HL-60 (cell line): ENCODE data around the gene ROMO1.

Experiments
- DNase-seq, 2 experiments: peaks; one replicate each; pipeline ENCODE4 v3.0.0-alpha.2; 2010 to 2020; ENCODE audit warnings: low read depth in 1 of 2, low spot score in 1 of 2
- H3K27ac ChIP-seq: fragments of 250-450 bp; sonication (Bioruptor Pico); replicated peaks from 2 replicates; pipeline ENCODE4 v1.5.1; 2020; ENCODE audit warnings: mild to moderate bottlenecking, moderate library complexity
- H3K27me3 ChIP-seq: fragments of 250-450 bp; sonication (Bioruptor Pico); 2 replicates; pipeline ENCODE4 v1.5.1; 2021; ENCODE audit warnings: mild to moderate bottlenecking, moderate library complexity; ENCODE audit not compliant: insufficient read depth, poor library complexity, severe bottlenecking
- H3K4me3 ChIP-seq: replicated peaks from 2 replicates; pipeline ENCODE4 v1.5.1; 2011; ENCODE audit warnings: mild to moderate bottlenecking, control low read depth, low read length; ENCODE audit not compliant: insufficient read depth
- GABPA ChIP-seq: IDR thresholded peaks from 2 replicates; pipeline ENCODE4 v1.6.1; 2012; ENCODE audit warnings: low read depth
- POLR2AphosphoS5 ChIP-seq: IDR thresholded peaks from 2 replicates; pipeline ENCODE4 v1.6.1; 2012; ENCODE audit warnings: low read depth
- SPI1 ChIP-seq: IDR thresholded peaks from 2 replicates; pipeline ENCODE4 v1.6.1; 2012; ENCODE audit warnings: low read depth, mild to moderate bottlenecking, borderline replicate concordance
- TF ChIP-seq, protein P1 (sequence below): IDR thresholded peaks from one replicate; pipeline ENCODE4 v1.5.1; 2011; ENCODE audit warnings: low read length, control low read depth, inconsistent platforms; ENCODE audit not compliant: insufficient read depth
- TF ChIP-seq, protein P2 (sequence below): IDR thresholded peaks from 2 replicates; pipeline ENCODE4 v1.6.1; 2012; ENCODE audit warnings: low read depth; ENCODE audit not compliant: insufficient replicate concordance

Gene ROMO1

DNA sequence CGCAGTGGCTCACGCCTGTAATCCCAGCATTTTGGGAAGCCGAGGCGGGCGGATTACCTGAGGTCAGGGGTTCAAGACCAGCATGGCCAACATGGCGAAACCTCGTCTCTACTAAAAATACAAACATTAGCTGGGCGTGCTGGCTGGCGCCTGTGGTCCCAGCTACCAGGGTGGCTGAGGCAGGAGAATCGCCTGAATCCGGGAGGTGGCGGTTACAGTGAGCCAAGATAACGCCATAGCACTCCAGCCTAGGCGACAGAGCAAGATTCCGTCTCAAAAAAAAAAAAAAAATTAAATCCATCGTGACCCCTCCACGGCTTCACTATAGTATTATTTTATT, 33.3 kb upstream of the ROMO1 start:
- Histone ChIP-seq H3K4me3 (no peak overlapping the region), H3K27me3 (no peaks in the 10 kb centered on the region), H3K27ac (no peak overlapping the region)
- TF ChIP-seq GABPA (no peak), SPI1 (no peak), POLR2AphosphoS5 (no peak)
- TF ChIP-seq, protein P1, sequence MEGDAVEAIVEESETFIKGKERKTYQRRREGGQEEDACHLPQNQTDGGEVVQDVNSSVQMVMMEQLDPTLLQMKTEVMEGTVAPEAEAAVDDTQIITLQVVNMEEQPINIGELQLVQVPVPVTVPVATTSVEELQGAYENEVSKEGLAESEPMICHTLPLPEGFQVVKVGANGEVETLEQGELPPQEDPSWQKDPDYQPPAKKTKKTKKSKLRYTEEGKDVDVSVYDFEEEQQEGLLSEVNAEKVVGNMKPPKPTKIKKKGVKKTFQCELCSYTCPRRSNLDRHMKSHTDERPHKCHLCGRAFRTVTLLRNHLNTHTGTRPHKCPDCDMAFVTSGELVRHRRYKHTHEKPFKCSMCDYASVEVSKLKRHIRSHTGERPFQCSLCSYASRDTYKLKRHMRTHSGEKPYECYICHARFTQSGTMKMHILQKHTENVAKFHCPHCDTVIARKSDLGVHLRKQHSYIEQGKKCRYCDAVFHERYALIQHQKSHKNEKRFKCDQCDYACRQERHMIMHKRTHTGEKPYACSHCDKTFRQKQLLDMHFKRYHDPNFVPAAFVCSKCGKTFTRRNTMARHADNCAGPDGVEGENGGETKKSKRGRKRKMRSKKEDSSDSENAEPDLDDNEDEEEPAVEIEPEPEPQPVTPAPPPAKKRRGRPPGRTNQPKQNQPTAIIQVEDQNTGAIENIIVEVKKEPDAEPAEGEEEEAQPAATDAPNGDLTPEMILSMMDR = no peak
- TF ChIP-seq, protein P2, sequence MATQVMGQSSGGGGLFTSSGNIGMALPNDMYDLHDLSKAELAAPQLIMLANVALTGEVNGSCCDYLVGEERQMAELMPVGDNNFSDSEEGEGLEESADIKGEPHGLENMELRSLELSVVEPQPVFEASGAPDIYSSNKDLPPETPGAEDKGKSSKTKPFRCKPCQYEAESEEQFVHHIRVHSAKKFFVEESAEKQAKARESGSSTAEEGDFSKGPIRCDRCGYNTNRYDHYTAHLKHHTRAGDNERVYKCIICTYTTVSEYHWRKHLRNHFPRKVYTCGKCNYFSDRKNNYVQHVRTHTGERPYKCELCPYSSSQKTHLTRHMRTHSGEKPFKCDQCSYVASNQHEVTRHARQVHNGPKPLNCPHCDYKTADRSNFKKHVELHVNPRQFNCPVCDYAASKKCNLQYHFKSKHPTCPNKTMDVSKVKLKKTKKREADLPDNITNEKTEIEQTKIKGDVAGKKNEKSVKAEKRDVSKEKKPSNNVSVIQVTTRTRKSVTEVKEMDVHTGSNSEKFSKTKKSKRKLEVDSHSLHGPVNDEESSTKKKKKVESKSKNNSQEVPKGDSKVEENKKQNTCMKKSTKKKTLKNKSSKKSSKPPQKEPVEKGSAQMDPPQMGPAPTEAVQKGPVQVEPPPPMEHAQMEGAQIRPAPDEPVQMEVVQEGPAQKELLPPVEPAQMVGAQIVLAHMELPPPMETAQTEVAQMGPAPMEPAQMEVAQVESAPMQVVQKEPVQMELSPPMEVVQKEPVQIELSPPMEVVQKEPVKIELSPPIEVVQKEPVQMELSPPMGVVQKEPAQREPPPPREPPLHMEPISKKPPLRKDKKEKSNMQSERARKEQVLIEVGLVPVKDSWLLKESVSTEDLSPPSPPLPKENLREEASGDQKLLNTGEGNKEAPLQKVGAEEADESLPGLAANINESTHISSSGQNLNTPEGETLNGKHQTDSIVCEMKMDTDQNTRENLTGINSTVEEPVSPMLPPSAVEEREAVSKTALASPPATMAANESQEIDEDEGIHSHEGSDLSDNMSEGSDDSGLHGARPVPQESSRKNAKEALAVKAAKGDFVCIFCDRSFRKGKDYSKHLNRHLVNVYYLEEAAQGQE = no peak
- DNase-seq = no peak

GRCh38 chr20:35669221-35669620, 30.0 kb upstream of the ROMO1 start:
- H3K4me3 ChIP-seq = no peak overlapping the region
- TF ChIP-seq, protein P1 = no peak
- TF ChIP-seq, protein P2 = no peak
- TF ChIP-seq POLR2AphosphoS5 (no peak), SPI1 (no peak), GABPA (no peak)
- no peak for DNase-seq
- H3K27ac ChIP-seq = no peak overlapping the region
- H3K27me3 ChIP-seq = no peaks in the 10 kb centered on the region

DNA sequence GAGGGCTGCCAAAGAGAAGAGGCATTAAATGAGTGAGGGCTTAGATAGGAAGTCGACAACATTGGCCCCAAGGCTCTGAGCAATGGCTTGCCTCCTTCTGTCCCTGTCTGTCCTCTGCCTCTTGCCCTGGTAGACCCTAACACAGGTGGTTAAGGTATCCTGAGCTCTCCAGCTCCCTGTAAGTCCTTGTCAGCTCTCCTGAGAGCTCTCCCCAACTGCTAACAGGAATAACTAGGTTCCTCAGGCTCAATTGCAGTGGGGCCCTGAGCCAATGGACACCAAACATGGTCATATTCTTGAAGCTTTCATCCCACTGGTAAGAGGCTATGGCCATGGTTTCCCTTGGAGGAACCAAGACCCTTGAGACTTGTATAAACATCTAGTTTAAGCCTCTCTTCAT, 29.5 kb upstream of the ROMO1 start:
- DNase-seq = no peak
- H3K4me3 ChIP-seq = no peak overlapping the region
- TF ChIP-seq POLR2AphosphoS5 (no peak), SPI1 (no peak), GABPA (no peak)
- TF ChIP-seq, protein P1 = no peak
- TF ChIP-seq, protein P2 = no peak
- no peaks in the 10 kb centered on the region for H3K27me3 ChIP-seq
- H3K27ac ChIP-seq = no peak overlapping the region
